MM.1S (cell line): ENCODE measurements around the gene SPINK1.

Experiments used
- CTCF ChIP-seq: fragments of 300-600 bp; sonication (generic); IDR thresholded peaks from 2 replicates; pipeline ENCODE4 v1.5.1; 2016; ENCODE audit warnings: antibody characterized with exemption, low read length, mixed read lengths
- EZH2 ChIP-seq: fragments of 300-600 bp; sonication (generic); optimal IDR thresholded peaks from 2 replicates; pipeline ENCODE3; 2017; ENCODE audit warnings: low read depth, mild to moderate bottlenecking, antibody characterized with exemption, low read length, mixed read lengths
- EZH2phosphoT487 ChIP-seq: fragments of 300-600 bp; sonication (generic); IDR thresholded peaks from 2 replicates; pipeline ENCODE4 v1.6.1; 2018; ENCODE audit warnings: antibody characterized with exemption, low read length

- no peak for TF ChIP-seq CTCF
- no peak for TF ChIP-seq EZH2
- TF ChIP-seq EZH2phosphoT487, result no peak
Measured at GRCh38 chr5:147831465-147831864, at the start of gene SPINK1.
